Measurements from ENCODE around the gene SELENOI. TPM values are rescaled to one million over a fixed set of nuclear protein-coding genes. Genes with fewer than 3 reads are reported as not detected.

The SELENOI gene
- total and polyA plus RNA-seq, 2 donors (not counting 3 experiments of a cell fraction or from before 2014, with no cell fraction given) = 10.8 to 25.3 TPM

- peaks cover 1% of the 10 kb centered on the region in 2 experiments for H3K27me3 ChIP-seq (ENCODE audit: control insufficient read depth in 2 of 2, insufficient read depth in 2 of 2, low read length in 2 of 2)
- H3K9me1 ChIP-seq (replicated peaks; ENCODE audit: control insufficient read depth, extremely low read depth, insufficient read depth, low read length) = no peaks in the 10 kb centered on the region
- no TSS peak for BruUV-seq (replicated peaks)
- no peaks in the 10 kb centered on the region for H3K36me3 ChIP-seq (ENCODE audit: control insufficient read depth in 2 of 2, extremely low read depth in 1 of 2, insufficient read depth in 2 of 2, low read length in 2 of 2)
- dilution Hi-C loops (cut with MboI; ENCODE audit: extremely low pct_ligation_motif_present, low sequenced_read_pairs) = no loop called here
- no peak overlapping the region for H3K27ac ChIP-seq (ENCODE audit: insufficient read depth, low read depth, low read length)
- H4K20me1 ChIP-seq (replicated peaks; ENCODE audit: control insufficient read depth, extremely low read depth, insufficient read depth, low read length) = no peaks in the 10 kb centered on the region
- H3K4me3 ChIP-seq (replicated peaks in 1 of 3; ENCODE audit: insufficient read depth in 1 of 3, low read depth in 1 of 3, low read length in 3 of 3) = no peak overlapping the region
- no peak overlapping the region for H3K9ac ChIP-seq (replicated peaks; ENCODE audit: extremely low read depth, insufficient read depth, low read length)
- CTCF ChIA-PET = interaction anchor here (0.9 to 1.5 kb wide), 2 partner anchors 25 to 84 kb away, joined by 3 read pairs; no protein-coding TSS in a partner anchor
- H3K4me1 ChIP-seq (ENCODE audit: control insufficient read depth, extremely low read depth, insufficient read depth, low read length) = no peaks in the 10 kb centered on the region
- FAIRE-seq (no peak), DNase-seq (ENCODE audit: low read depth, low spot score) (no peak)
- H3K9me3 ChIP-seq (replicated peaks; ENCODE audit: control insufficient read depth, insufficient read depth, low read length) = no peaks in the 10 kb centered on the region
- intact Hi-C loops (cut with micrococcal nuclease) = no loop called here
- POLR2A ChIA-PET = no interaction called here
- H3K4me2 ChIP-seq (ENCODE audit: insufficient read depth, low read length) = no peak overlapping the region
- H2AFZ ChIP-seq (ENCODE audit: low read depth, low read length) = no peak overlapping the region
- no peaks in the 10 kb centered on the region for H3K79me2 ChIP-seq (ENCODE audit: control insufficient read depth, insufficient read depth, low read length)
- no peak for TF ChIP-seq POLR2AphosphoS5 (IDR thresholded peaks at IDR 0.05; ENCODE audit: insufficient read depth, low read depth, low read length)
Measured at GRCh38 chr2:26414311-26414710, 68.4 kb downstream of the SELENOI start.

- Histone ChIP-seq H3K4me1 (ENCODE audit: control insufficient read depth, extremely low read depth, insufficient read depth, low read length) (no peaks in the 10 kb centered on the region), H2AFZ (ENCODE audit: low read depth, low read length) (no peak overlapping the region), H3K4me3 (replicated peaks in 1 of 3; ENCODE audit: insufficient read depth in 1 of 3, low read depth in 1 of 3, low read length in 3 of 3) (no peak overlapping the region), H3K9me3 (replicated peaks; ENCODE audit: control insufficient read depth, insufficient read depth, low read length) (no peaks in the 10 kb centered on the region), H3K9me1 (replicated peaks; ENCODE audit: control insufficient read depth, extremely low read depth, insufficient read depth, low read length) (no peaks in the 10 kb centered on the region), H3K36me3 (ENCODE audit: control insufficient read depth in 2 of 2, extremely low read depth in 1 of 2, insufficient read depth in 2 of 2, low read length in 2 of 2) (no peaks in the 10 kb centered on the region), H3K4me2 (ENCODE audit: insufficient read depth, low read length) (no peak overlapping the region), H3K27me3 (ENCODE audit: control insufficient read depth in 2 of 2, insufficient read depth in 2 of 2, low read length in 2 of 2) (peaks cover 2 to 4% of the 10 kb centered on the region in 2 experiments), H3K9ac (replicated peaks; ENCODE audit: extremely low read depth, insufficient read depth, low read length) (no peak overlapping the region), H3K27ac (ENCODE audit: insufficient read depth, low read depth, low read length) (no peak overlapping the region), H4K20me1 (replicated peaks; ENCODE audit: control insufficient read depth, extremely low read depth, insufficient read depth, low read length) (no peaks in the 10 kb centered on the region), H3K79me2 (ENCODE audit: control insufficient read depth, insufficient read depth, low read length) (no peaks in the 10 kb centered on the region)
- ChIA-PET CTCF (no interaction called here), POLR2A (no interaction called here)
- BruUV-seq (replicated peaks) = no TSS peak
- dilution Hi-C loops (cut with MboI; ENCODE audit: extremely low pct_ligation_motif_present, low sequenced_read_pairs) = no loop called here
- FAIRE-seq (no peak), DNase-seq (ENCODE audit: low read depth, low spot score) (no peak)
- intact Hi-C loops (cut with micrococcal nuclease) = no loop called here
- TF ChIP-seq POLR2AphosphoS5 (IDR thresholded peaks at IDR 0.05; ENCODE audit: insufficient read depth, low read depth, low read length) = no peak
- TF ChIP-seq MYC (IDR thresholded peaks at IDR 0.05; ENCODE audit: low read depth, low read length) = no peak
- TF ChIP-seq FOS (IDR thresholded peaks at IDR 0.05; ENCODE audit: borderline replicate concordance, insufficient read depth, low read length) = no peak
- TF ChIP-seq, protein P1, sequence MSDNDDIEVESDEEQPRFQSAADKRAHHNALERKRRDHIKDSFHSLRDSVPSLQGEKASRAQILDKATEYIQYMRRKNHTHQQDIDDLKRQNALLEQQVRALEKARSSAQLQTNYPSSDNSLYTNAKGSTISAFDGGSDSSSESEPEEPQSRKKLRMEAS (IDR thresholded peaks at IDR 0.05; ENCODE audit: insufficient read depth, insufficient read length) = no peak
- TF ChIP-seq GATA2 (IDR thresholded peaks at IDR 0.05; ENCODE audit: insufficient read depth, insufficient read length, low read depth, low read length) = no peak
- TF ChIP-seq CTCF (IDR thresholded peaks at IDR 0.05; ENCODE audit: extremely low read depth in 1 of 2, insufficient read depth in 1 of 2, low read depth in 1 of 2, low read length in 2 of 2) = no peak
- no peak for TF ChIP-seq POLR2A (IDR thresholded peaks at IDR 0.05; ENCODE audit: low read depth, low read length)
- no peak for TF ChIP-seq JUN (IDR thresholded peaks at IDR 0.05; ENCODE audit: borderline replicate concordance, insufficient read depth, insufficient read length, low read depth)
- TF ChIP-seq EZH2 (IDR thresholded peaks at IDR 0.05; ENCODE audit: borderline replicate concordance, low read depth, low read length, severe bottlenecking) = no peak
Measured at GRCh38 chr2:26421961-26422360, 76.0 kb downstream of the SELENOI start.
